ENCODE data around the gene TNNI3K.

GRCh38 chr1:74481607-74482006 is 246.4 kb downstream of the TNNI3K start:
- TF ChIP-seq CTCF (IDR thresholded peaks at IDR 0.05; ENCODE audit: low read length) (no peak), EZH2 (IDR thresholded peaks at IDR 0.05; ENCODE audit: borderline replicate concordance, low read length) (no peak)

Data from OCI-LY1 (cell line).